Measurements from ENCODE around the gene ATXN7L2. TPM values are rescaled to one million over a fixed set of nuclear protein-coding genes. Genes with fewer than 3 reads are reported as not detected.
A peak's percentile ranks its signal among the peaks of the same experiment; 100 is the strongest.

Gene ATXN7L2
- total and polyA plus RNA-seq, 5 donors from 2014 or later: 4.7 to 13.2 (median 5.7) TPM

GRCh38 chr1:109508001-109508872, 24.5 kb downstream of the ATXN7L2 start:
- H3K27ac Mint-ChIP-seq: peak overlapping the region; percentile 89 to 92 (median 90)
- Histone ChIP-seq H3K36me3 (ENCODE audit: control insufficient read depth, insufficient read depth, low read length) (peaks cover 11% of the 10 kb centered on the region), H3K27ac (ENCODE audit: insufficient read depth, low read length, poor library complexity, severe bottlenecking) (peak overlapping the region; percentile 20), H3K27me3 (ENCODE audit: control insufficient read depth, insufficient read depth, low read length) (no peaks in the 10 kb centered on the region), H3K9me3 (ENCODE audit: control insufficient read depth in 2 of 2, low read length in 2 of 2) (no peaks in the 10 kb centered on the region), H3K4me3 (ENCODE audit: low read depth, low read length) (peak overlapping the region; percentile 66), H3K4me1 (ENCODE audit: control insufficient read depth, insufficient read depth, low read length, poor library complexity, severe bottlenecking) (peaks cover 54% of the 10 kb centered on the region)
- peaks cover 18% of the 10 kb centered on the region for H3K27me3 Mint-ChIP-seq
- ATAC-seq (ENCODE audit: low read depth in 2 of 2) (no peak), DNase-seq (no peak)
- peaks cover 16 to 80% (median 54%) of the 10 kb centered on the region in 4 donors for H3K4me1 Mint-ChIP-seq
- peaks cover 22% of the 10 kb centered on the region for H3K36me3 Mint-ChIP-seq
- peak overlapping the region; percentile 86 to 95 (median 90) for H3K4me3 Mint-ChIP-seq
- peaks cover 0 to 10% (median 0%) of the 10 kb centered on the region in 7 donors for H3K9me3 Mint-ChIP-seq

GRCh38 chr1:109508873-109509175, 25.1 kb downstream of the ATXN7L2 start:
- Histone ChIP-seq H3K36me3 (ENCODE audit: control insufficient read depth, insufficient read depth, low read length) (peaks cover 11% of the 10 kb centered on the region), H3K4me3 (ENCODE audit: low read depth, low read length) (peak overlapping the region; percentile 66), H3K27me3 (ENCODE audit: control insufficient read depth, insufficient read depth, low read length) (no peaks in the 10 kb centered on the region), H3K27ac (ENCODE audit: insufficient read depth, low read length, poor library complexity, severe bottlenecking) (peak overlapping the region; percentile 20), H3K9me3 (ENCODE audit: control insufficient read depth in 2 of 2, low read length in 2 of 2) (no peaks in the 10 kb centered on the region), H3K4me1 (ENCODE audit: control insufficient read depth, insufficient read depth, low read length, poor library complexity, severe bottlenecking) (peaks cover 49% of the 10 kb centered on the region)
- Mint-ChIP-seq H3K36me3 (peaks cover 22% of the 10 kb centered on the region), H3K4me3 (peak overlapping the region; percentile 86 to 95 (median 90)), H3K27me3 (peaks cover 18% of the 10 kb centered on the region), H3K27ac (peak overlapping the region; percentile 89 to 92 (median 90)), H3K4me1 (peaks cover 15 to 75% (median 53%) of the 10 kb centered on the region in 4 donors), H3K9me3 (peaks cover 0 to 10% (median 0%) of the 10 kb centered on the region in 7 donors)
- DNase-seq: no peak
- no peak for ATAC-seq (ENCODE audit: low read depth in 2 of 2)

DNA sequence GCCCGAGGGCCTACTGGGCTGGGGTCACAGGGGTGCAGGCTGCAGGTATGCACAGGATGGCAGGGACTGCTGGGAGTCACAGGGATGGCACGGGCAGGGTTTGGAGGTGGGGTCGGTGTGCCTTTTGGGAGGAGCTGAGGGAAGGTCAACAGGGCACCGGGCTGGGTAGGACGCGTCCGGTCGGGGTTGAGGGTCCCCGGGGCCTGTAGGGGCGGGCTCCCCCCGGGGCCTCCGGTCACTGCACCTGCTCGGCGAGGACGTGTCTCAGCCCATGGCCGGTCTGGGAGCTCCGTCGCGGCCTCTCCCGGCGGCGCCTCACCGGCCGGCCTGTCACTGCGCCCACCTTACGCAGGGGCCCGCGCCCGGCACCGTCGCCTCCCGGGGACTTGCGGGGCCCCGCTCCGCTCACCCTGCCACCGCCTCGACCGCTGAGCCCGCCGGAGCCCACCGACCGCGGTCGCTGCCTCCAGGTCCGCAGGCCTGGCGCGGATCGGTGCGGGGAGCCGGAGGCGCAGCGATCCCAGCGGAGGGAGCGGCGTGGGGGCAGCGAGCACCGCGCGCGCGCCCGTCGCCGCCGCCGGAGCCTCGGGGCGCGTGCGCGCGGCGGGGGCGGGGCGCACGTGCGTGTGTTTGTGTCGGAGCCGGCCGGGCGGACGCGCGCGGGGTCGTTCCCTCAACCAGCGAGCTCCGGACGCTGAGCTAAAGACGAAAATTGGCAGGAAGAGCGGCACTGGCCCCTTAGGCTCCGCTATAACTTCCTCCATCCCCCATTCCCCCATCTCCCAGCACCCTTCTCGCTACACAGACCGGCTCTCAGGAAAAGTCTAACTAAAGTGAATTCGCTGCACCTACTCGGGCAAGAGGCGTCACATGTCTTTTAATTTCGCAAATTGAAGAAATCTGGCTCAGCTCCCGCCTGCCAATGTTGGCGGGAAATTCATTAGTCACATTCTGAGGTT, 25.8 kb downstream of the ATXN7L2 start, which contains the start of gene AMIGO1:
Gene AMIGO1, minus strand, starts transcription at position 552 of the 959 bp plus-strand sequence. CDS start 815 bp downstream, outside the sequence.
- H3K27me3 ChIP-seq (ENCODE audit: control insufficient read depth, insufficient read depth, low read length): no peaks in the 10 kb centered on the region
- Mint-ChIP-seq H3K4me3 (peak within 1 kb of the TSS; percentile 91 to 95 (median 94)), H3K36me3 (peaks cover 22% of the 10 kb centered on the region), H3K9me3 (peaks cover 0 to 10% (median 0%) of the 10 kb centered on the region in 7 donors), H3K27me3 (peaks cover 18% of the 10 kb centered on the region), H3K4me1 (peaks cover 12 to 71% (median 48%) of the 10 kb centered on the region in 4 donors), H3K27ac (peak within 1 kb of the TSS; percentile 89 to 93 (median 90))
- DNase-seq (peak; percentile 55 to 68 (median 64)), ATAC-seq (ENCODE audit: low read depth in 2 of 2) (peak; percentile 68 to 73)
- H3K4me1 ChIP-seq (ENCODE audit: control insufficient read depth, insufficient read depth, low read length, poor library complexity, severe bottlenecking): peaks cover 43% of the 10 kb centered on the region
- H3K4me3 ChIP-seq (ENCODE audit: low read depth, low read length): peak within 1 kb of the TSS; percentile 79
- peaks cover 11% of the 10 kb centered on the region for H3K36me3 ChIP-seq (ENCODE audit: control insufficient read depth, insufficient read depth, low read length)
- no peaks in the 10 kb centered on the region for H3K9me3 ChIP-seq (ENCODE audit: control insufficient read depth in 2 of 2, low read length in 2 of 2)
- peak within 1 kb of the TSS; percentile 50 for H3K27ac ChIP-seq (ENCODE audit: insufficient read depth, low read length, poor library complexity, severe bottlenecking)

- DNase-seq: no peak
- Histone ChIP-seq H3K9me3 (ENCODE audit: control insufficient read depth in 2 of 2, low read length in 2 of 2) (no peaks in the 10 kb centered on the region), H3K27ac (ENCODE audit: insufficient read depth, low read length, poor library complexity, severe bottlenecking) (no peak overlapping the region), H3K4me1 (ENCODE audit: control insufficient read depth, insufficient read depth, low read length, poor library complexity, severe bottlenecking) (peaks cover 18% of the 10 kb centered on the region), H3K27me3 (ENCODE audit: control insufficient read depth, insufficient read depth, low read length) (no peaks in the 10 kb centered on the region), H3K4me3 (ENCODE audit: low read depth, low read length) (no peak overlapping the region), H3K36me3 (ENCODE audit: control insufficient read depth, insufficient read depth, low read length) (peaks cover under 1% of the 10 kb centered on the region)
- peaks cover 24% of the 10 kb centered on the region for H3K27me3 Mint-ChIP-seq
- peaks cover 2% of the 10 kb centered on the region for H3K36me3 Mint-ChIP-seq
- no peak overlapping the region for H3K27ac Mint-ChIP-seq
- H3K9me3 Mint-ChIP-seq: peaks cover 0 to 2% (median 0%) of the 10 kb centered on the region in 7 donors
- H3K4me3 Mint-ChIP-seq: no peak overlapping the region
- ATAC-seq (ENCODE audit: low read depth in 2 of 2): no peak
- peaks cover 7 to 33% (median 20%) of the 10 kb centered on the region in 4 donors for H3K4me1 Mint-ChIP-seq
These were observed 29.5 kb downstream of the ATXN7L2 start for GRCh38 chr1:109513110-109513710.

DNA sequence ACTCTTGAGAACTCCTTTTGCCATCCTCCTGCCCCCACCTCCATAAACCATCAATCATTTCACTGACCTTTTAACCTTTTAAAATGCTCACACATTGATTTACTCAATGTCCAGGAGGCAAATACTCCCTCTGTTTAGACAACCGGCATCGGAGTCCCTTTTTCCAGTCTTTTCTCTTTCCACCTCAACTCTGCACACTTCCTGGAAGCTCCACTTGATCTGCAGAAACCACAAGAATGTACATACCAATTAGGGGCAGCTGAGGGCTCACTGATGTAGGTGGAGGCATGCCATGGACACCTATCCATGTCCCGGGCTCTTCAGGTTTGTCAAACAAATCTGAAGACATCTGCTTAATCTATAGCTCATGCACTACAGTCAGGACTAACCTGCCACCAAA, 31.1 kb downstream of the ATXN7L2 start:
- DNase-seq: no peak
- no peaks in the 10 kb centered on the region for H3K36me3 ChIP-seq (ENCODE audit: control insufficient read depth, insufficient read depth, low read length)
- H3K9me3 ChIP-seq (ENCODE audit: control insufficient read depth in 2 of 2, low read length in 2 of 2): no peaks in the 10 kb centered on the region
- no peak overlapping the region for H3K4me3 Mint-ChIP-seq
- peak overlapping the region in 1 of 3 donors; percentile 70 for H3K27ac Mint-ChIP-seq
- peaks cover 0 to 2% (median 0%) of the 10 kb centered on the region in 7 donors for H3K9me3 Mint-ChIP-seq
- no peak overlapping the region for H3K4me3 ChIP-seq (ENCODE audit: low read depth, low read length)
- H3K4me1 Mint-ChIP-seq: peaks cover 6 to 21% (median 13%) of the 10 kb centered on the region in 4 donors
- peaks cover 7% of the 10 kb centered on the region for H3K4me1 ChIP-seq (ENCODE audit: control insufficient read depth, insufficient read depth, low read length, poor library complexity, severe bottlenecking)
- peaks cover 20% of the 10 kb centered on the region for H3K27me3 Mint-ChIP-seq
- no peak for ATAC-seq (ENCODE audit: low read depth in 2 of 2)
- no peaks in the 10 kb centered on the region for H3K27me3 ChIP-seq (ENCODE audit: control insufficient read depth, insufficient read depth, low read length)
- no peaks in the 10 kb centered on the region for H3K36me3 Mint-ChIP-seq
- no peak overlapping the region for H3K27ac ChIP-seq (ENCODE audit: insufficient read depth, low read length, poor library complexity, severe bottlenecking)

- Mint-ChIP-seq H3K27ac (no peak overlapping the region), H3K27me3 (peaks cover 6% of the 10 kb centered on the region), H3K9me3 (peaks cover 0 to 2% (median 0%) of the 10 kb centered on the region in 7 donors), H3K36me3 (no peaks in the 10 kb centered on the region), H3K4me3 (no peak overlapping the region), H3K4me1 (peaks cover 0 to 3% (median 1%) of the 10 kb centered on the region in 4 donors)
- Histone ChIP-seq H3K4me3 (ENCODE audit: low read depth, low read length) (no peak overlapping the region), H3K4me1 (ENCODE audit: control insufficient read depth, insufficient read depth, low read length, poor library complexity, severe bottlenecking) (no peaks in the 10 kb centered on the region), H3K9me3 (ENCODE audit: control insufficient read depth in 2 of 2, low read length in 2 of 2) (no peaks in the 10 kb centered on the region), H3K27ac (ENCODE audit: insufficient read depth, low read length, poor library complexity, severe bottlenecking) (no peak overlapping the region), H3K36me3 (ENCODE audit: control insufficient read depth, insufficient read depth, low read length) (no peaks in the 10 kb centered on the region), H3K27me3 (ENCODE audit: control insufficient read depth, insufficient read depth, low read length) (no peaks in the 10 kb centered on the region)
- no peak for DNase-seq
- ATAC-seq (ENCODE audit: low read depth in 2 of 2): no peak
These were observed 33.2 kb downstream of the ATXN7L2 start for GRCh38 chr1:109516872-109517271.

DNA sequence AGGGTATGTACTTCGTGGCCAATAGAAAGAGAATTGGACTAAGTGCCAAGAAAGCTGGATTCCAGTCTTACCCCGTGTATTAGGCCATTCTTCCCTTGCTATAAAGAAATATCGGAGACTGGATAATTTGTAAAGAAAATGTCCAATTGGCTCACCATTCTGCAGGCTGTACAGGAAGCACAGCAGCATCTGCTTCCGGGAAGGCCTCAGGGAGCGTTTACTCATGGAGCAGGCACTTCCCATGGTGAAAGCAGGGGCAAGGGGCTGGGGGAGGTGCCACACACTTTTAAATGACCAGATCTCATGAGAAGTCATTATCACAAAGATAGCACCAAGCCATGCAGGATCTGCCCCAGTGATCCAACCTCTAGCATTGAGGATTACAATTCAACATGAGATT, 33.6 kb downstream of the ATXN7L2 start:
- Histone ChIP-seq H3K36me3 (ENCODE audit: control insufficient read depth, insufficient read depth, low read length) (no peaks in the 10 kb centered on the region), H3K27ac (ENCODE audit: insufficient read depth, low read length, poor library complexity, severe bottlenecking) (no peak overlapping the region), H3K27me3 (ENCODE audit: control insufficient read depth, insufficient read depth, low read length) (no peaks in the 10 kb centered on the region), H3K4me3 (ENCODE audit: low read depth, low read length) (no peak overlapping the region), H3K9me3 (ENCODE audit: control insufficient read depth in 2 of 2, low read length in 2 of 2) (no peaks in the 10 kb centered on the region), H3K4me1 (ENCODE audit: control insufficient read depth, insufficient read depth, low read length, poor library complexity, severe bottlenecking) (no peaks in the 10 kb centered on the region)
- peaks cover 0 to 3% (median 0%) of the 10 kb centered on the region in 4 donors for H3K4me1 Mint-ChIP-seq
- H3K4me3 Mint-ChIP-seq: no peak overlapping the region
- DNase-seq (no peak), ATAC-seq (ENCODE audit: low read depth in 2 of 2) (no peak)
- H3K36me3 Mint-ChIP-seq: no peaks in the 10 kb centered on the region
- H3K27me3 Mint-ChIP-seq: peaks cover 8% of the 10 kb centered on the region
- no peak overlapping the region for H3K27ac Mint-ChIP-seq
- peaks cover 0 to 2% (median 0%) of the 10 kb centered on the region in 7 donors for H3K9me3 Mint-ChIP-seq

Data from CD4-positive, CD25-positive, alpha-beta regulatory T cell (primary cell).